Prostate gland (tissue), 2 donors: ENCODE results near the gene TMEM179B. TPM values are rescaled to one million over a fixed set of nuclear protein-coding genes. Genes with fewer than 3 reads are reported as not detected.
"Not testable (repeated sequence)": the region's sequence is repeated elsewhere in the genome, so short reads cannot be mapped to it uniquely, and the experiment has no call there.

Experiments
- DNase-seq: peaks from one replicate; pipeline ENCODE4 v3.0.0-alpha.2; 2019; ENCODE audit warnings: low spot score
- H3K27ac ChIP-seq, 2 donors: fragments of 200-600 bp; sonication (generic); 2 replicates each; pipeline ENCODE4 v1.5.1; 2017 to 2019
- H3K27me3 ChIP-seq: fragments of 200-600 bp; sonication (generic); replicated peaks from 2 replicates; pipeline ENCODE4 v1.5.1; 2019; ENCODE audit not compliant: insufficient read depth
- H3K36me3 ChIP-seq, 2 donors: fragments of 200-600 bp; sonication (generic); 1 replicate in 1 of 2; 2 replicates in 1 of 2; pipeline versions ENCODE4 v1.5.1 to v1.8.1; 2017 to 2019
- H3K4me1 ChIP-seq: fragments of 200-600 bp; sonication (generic); replicated peaks from 2 replicates; pipeline ENCODE4 v1.5.1; 2019
- H3K4me3 ChIP-seq, 2 donors: fragments of 200-600 bp; sonication (generic); 2 replicates each; pipeline ENCODE4 v1.5.1; 2017 to 2019
- H3K9me3 ChIP-seq: fragments of 200-600 bp; sonication (generic); 2 replicates; pipeline ENCODE4 v1.5.1; 2017
- CTCF ChIP-seq, 4 experiments: fragments of 200-600 bp in 2 of 4; fragments of 450-650 bp in 2 of 4; sonication (generic) in 2 of 4; IDR thresholded peaks; 1 replicate in 3 of 4; 2 replicates in 1 of 4; pipeline ENCODE4 v1.5.1; 2016 to 2019; ENCODE audit warnings: antibody characterized with exemption in 4 of 4, mild to moderate bottlenecking in 2 of 4, moderate library complexity in 2 of 4
- POLR2A ChIP-seq: fragments of 450-650 bp; IDR thresholded peaks from one replicate; pipeline ENCODE4 v1.6.1; 2016; ENCODE audit warnings: antibody characterized with exemption, mild to moderate bottlenecking
- POLR2AphosphoS5 ChIP-seq: sonication (generic); formaldehyde crosslinking; IDR thresholded peaks from one replicate; pipeline ENCODE4 v1.6.1; 2017; ENCODE audit warnings: antibody characterized with exemption
- WGBS: methylation state at CpG from one replicate; pipeline ENCODE4 v1.1.5; 2018; 5-methylcytosine and 5-hydroxymethylcytosine counted together
- intact Hi-C: fragments of 100-400 bp; cut with DNase I; formaldehyde crosslinking; loops from one replicate; pipeline ENCODE4 v1.14.2; 2022
- total RNA-seq, 2 donors: library from RNA; depleted of rRNA; stranded (reverse); fragments of >200 nt; gene quantifications; one replicate each; pipeline ENCODE4 v1.1.0, GENCODE V29; 2016

Gene TMEM179B, protein sequence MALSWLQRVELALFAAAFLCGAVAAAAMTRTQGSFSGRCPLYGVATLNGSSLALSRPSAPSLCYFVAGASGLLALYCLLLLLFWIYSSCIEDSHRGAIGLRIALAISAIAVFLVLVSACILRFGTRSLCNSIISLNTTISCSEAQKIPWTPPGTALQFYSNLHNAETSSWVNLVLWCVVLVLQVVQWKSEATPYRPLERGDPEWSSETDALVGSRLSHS
- 100 to 1,000 TPM; 139 to 200 TPM for total RNA-seq

DNA sequence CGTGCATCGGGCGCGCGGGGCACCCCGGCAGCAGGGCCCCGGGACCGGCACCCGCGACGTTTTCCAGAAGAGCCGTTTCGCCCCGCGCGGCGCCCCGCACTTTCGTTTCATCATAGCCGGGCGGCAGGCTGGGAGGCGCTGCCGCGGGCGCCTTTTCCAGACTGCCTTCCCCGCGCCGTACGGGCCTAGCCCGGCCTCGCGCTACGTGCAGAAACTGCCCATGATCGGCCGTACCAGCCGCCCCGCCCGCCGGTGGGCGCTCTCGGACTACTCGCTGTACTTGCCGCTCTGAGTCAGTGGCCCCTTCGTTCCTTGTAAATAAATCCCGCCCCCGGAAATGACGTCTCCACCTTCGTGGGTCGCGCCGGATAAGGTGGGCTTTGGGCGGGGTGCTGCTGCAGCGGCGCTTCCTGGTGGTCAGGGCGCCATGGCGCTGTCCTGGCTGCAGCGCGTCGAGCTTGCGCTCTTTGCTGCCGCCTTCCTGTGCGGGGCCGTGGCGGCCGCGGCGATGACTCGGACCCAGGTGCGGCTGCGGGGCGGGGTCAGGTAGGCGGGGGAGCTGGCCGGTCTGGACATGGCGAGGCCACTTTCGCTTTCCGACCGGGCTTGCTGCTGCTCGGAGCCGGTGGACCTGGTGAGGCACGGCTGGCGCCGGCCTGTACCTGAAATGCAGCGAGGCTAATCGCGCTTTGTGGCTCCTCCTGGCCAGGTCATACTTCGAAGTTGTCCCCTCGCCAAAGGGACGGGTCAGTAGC, at the start of gene TMEM179B:
TMEM179B (plus strand) TSS at position 398 of the 755 bp plus-strand sequence; CDS start at position 428, 30 bp downstream.
- peak; percentile 99 for DNase-seq
- peak within 1 kb of the TSS; percentile 90 to 93 for H3K4me3 ChIP-seq
- no peaks in the 10 kb centered on the region for H3K27me3 ChIP-seq
- H3K9me3 ChIP-seq = no peaks in the 10 kb centered on the region
- H3K36me3 ChIP-seq = peaks cover 4 to 9% of the 10 kb centered on the region in 2 donors
- intact Hi-C loops = loop anchor here (2.0 to 5.0 kb wide), 2 partner anchors 76 to 95 kb away; partner anchors contain the start of gene SLC3A2
- peaks cover 20% of the 10 kb centered on the region for H3K4me1 ChIP-seq
- H3K27ac ChIP-seq = peak within 1 kb of the TSS; percentile 94 to 98
- under 1% methylated on average over 51 of the region's 88 CpGs for WGBS
- peak; percentile 100 for TF ChIP-seq POLR2AphosphoS5
- peak; percentile 98 for TF ChIP-seq POLR2A
- peak in 3 of 4 experiments; percentile 34 to 77 (median 59) for TF ChIP-seq CTCF (IDR thresholded peaks at IDR 0.05)

- TF ChIP-seq CTCF (IDR thresholded peaks at IDR 0.05) (no peak), POLR2AphosphoS5 (no peak), POLR2A (no peak)
- Histone ChIP-seq H3K27ac (no peak overlapping the region), H3K36me3 (no peaks in the 10 kb centered on the region), H3K4me3 (no peak overlapping the region), H3K9me3 (no peaks in the 10 kb centered on the region), H3K4me1 (no peaks in the 10 kb centered on the region), H3K27me3 (no peaks in the 10 kb centered on the region)
- DNase-seq = no peak
- WGBS = 68% methylated on average over 9 of the region's 9 CpGs
- intact Hi-C loops = no loop called here
Observed at GRCh38 chr11:62747475-62748160, 39.6 kb upstream of the TMEM179B start.

DNA sequence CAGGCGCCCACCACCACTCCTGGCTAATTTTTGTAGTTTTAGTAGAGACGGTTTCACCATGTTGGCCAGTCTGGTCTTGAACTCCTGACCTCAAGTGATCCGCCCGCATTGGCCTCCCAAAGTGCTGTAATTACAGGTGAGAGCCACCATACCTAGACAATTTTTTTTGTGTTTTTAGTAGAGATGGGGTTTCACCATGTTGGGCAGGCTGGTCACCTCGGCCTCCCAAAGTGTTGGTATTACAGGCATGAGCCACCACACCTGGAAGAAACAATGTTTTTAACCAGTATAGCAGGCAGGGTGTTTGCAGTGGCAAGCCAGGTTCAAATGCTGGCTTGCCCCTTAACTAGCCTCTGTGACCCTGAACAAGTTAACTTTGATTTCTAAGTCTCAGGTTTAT, 37.3 kb upstream of the TMEM179B start:
- H3K4me3 ChIP-seq, intact Hi-C loops, DNase-seq, H3K4me1 ChIP-seq, H3K9me3 ChIP-seq, H3K36me3 ChIP-seq, H3K27ac ChIP-seq, H3K27me3 ChIP-seq: not testable (repeated sequence)
- 94% methylated on average over 5 of the region's 5 CpGs for WGBS

- WGBS = 94% methylated on average over 14 of the region's 14 CpGs
- no peak overlapping the region for H3K27ac ChIP-seq
Observed at GRCh38 chr11:62752177-62752785, 34.9 kb upstream of the TMEM179B start.

More at GRCh38 chr11:62752177-62752785, 34.9 kb upstream of the TMEM179B start:
- H3K9me3 ChIP-seq = no peaks in the 10 kb centered on the region
- no peaks in the 10 kb centered on the region for H3K4me1 ChIP-seq
- intact Hi-C loops = no loop called here
- no peaks in the 10 kb centered on the region for H3K36me3 ChIP-seq
- H3K4me3 ChIP-seq = no peak overlapping the region
- no peak for TF ChIP-seq CTCF (IDR thresholded peaks at IDR 0.05)
- no peak for TF ChIP-seq POLR2AphosphoS5
- TF ChIP-seq POLR2A = no peak
- no peaks in the 10 kb centered on the region for H3K27me3 ChIP-seq
- DNase-seq = no peak
